ENCODE results near the gene DARS1.

Gene DARS1

GRCh38 chr2:135905679-135906078 lies 79.7 kb downstream of the DARS1 start:
- no peak for TF ChIP-seq CTCF (IDR thresholded peaks at IDR 0.05)

- no peak for TF ChIP-seq CTCF (IDR thresholded peaks at IDR 0.05)
Measured at GRCh38 chr2:135904341-135904989, 81.0 kb downstream of the DARS1 start.

DNA sequence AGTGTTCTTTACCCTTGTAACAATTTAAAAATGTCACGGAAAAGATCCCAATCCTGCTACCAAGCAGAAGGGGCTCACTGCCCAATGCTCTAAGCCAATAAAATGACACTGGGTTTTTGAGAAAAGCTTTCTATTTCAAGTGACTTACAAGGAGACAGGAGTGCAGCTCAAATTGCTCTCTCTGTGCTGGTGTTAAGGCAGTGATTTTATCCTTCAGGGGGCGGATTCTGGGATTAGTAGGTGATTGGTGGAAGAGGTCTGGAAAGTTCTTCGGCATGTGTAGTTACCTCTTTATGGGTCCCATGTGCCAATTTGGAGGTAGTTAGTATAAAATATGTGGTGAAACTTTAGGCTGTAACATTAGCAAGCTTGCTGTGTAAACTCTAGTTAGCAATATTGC lies 81.8 kb downstream of the DARS1 start:
- TF ChIP-seq CTCF (IDR thresholded peaks at IDR 0.05): no peak

GRCh38 chr2:135899567-135899966 lies 85.9 kb downstream of the DARS1 start:
- no peak for TF ChIP-seq CTCF (IDR thresholded peaks at IDR 0.05)

GRCh38 chr2:135898234-135898786 lies 87.1 kb downstream of the DARS1 start:
- no peak for TF ChIP-seq CTCF (IDR thresholded peaks at IDR 0.05)

GRCh38 chr2:135894930-135895329 lies 90.5 kb downstream of the DARS1 start:
- no peak for TF ChIP-seq CTCF (IDR thresholded peaks at IDR 0.05)

DNA sequence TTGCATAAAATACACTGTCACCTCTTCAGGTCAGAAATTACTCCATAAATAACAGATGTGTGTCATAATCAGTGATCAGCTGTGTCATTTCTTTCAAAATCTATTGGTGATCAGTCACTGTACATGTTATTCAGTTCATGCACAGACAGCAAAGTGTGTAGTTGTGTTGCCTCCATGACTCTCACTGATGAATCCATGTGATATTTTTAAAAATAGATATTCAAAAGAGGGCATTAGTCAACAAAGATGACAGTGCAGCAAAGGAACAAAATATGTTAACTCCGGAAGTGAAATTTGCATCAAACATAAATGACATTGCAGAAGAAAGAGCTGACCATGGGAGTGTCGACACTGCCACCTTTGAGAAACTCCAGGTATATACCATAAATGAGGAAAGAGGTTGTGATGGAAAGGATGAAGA lies 92.0 kb downstream of the DARS1 start:
- TF ChIP-seq CTCF (IDR thresholded peaks at IDR 0.05): no peak

- TF ChIP-seq CTCF (IDR thresholded peaks at IDR 0.05): no peak
Measured at GRCh38 chr2:135890835-135891234, 94.6 kb downstream of the DARS1 start.
